Measurements from ENCODE around the gene CDH6.

Gene CDH6

DNA sequence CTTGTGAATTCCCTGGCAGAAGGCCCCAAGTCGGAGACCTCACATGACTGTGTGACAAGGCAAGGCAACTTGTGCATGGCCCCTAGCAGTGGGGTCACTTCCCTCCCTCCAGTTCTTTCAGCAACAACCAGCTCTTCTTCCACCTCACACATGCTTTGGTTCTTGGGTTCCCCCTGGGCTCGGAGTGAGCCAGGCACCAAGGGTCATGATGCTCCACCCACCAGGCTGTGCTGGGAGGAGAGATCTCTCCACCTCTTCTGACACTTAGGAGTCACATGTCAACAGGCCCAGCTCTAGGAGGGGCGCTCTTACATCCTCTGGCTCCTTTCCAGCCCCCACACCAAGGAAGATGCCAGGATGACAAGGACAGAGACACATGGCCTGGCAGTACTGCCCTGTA is 56.7 kb downstream of the CDH6 start:
- no peak for DNase-seq (ENCODE audit: low read depth in 2 of 2)

DNA sequence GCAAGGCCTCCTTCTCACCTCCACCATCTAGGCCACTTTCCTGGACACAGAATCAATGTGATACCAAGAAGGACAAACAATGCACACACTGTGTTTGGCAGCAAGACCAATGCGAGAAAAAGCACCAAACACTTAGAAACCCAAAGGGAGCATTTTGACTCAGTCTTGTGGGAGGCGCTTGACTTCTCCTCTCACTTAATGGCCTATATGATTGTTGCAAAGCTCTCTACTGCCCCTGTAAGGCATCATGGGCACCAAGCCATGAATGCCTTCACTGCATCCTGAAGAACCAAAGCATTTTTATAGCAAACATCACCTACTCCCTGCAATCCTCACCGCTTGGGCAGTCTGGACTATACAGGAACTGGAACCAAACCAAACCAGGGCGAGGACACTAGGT is 57.5 kb downstream of the CDH6 start:
- no peak for DNase-seq (ENCODE audit: low read depth in 2 of 2)

DNA sequence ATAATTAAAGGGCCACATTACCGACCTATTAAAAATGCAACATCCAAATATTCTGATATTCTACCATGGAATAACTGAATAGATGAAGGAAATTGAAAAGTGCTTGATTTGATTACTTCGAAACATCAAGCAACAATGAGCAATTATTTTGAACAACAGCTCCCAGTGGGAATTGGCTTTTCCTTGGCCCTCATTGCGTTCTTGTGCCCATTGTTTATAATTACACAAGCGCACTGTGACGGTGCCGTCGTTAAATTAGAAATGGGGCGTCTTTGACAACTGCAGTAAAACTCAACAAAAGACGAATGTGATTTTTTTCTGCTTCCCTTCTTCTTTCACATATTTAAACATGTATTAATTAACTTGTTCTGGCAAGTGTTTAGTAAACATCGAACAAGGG is 61.6 kb downstream of the CDH6 start:
- no peak for DNase-seq (ENCODE audit: low read depth in 2 of 2)

DNA sequence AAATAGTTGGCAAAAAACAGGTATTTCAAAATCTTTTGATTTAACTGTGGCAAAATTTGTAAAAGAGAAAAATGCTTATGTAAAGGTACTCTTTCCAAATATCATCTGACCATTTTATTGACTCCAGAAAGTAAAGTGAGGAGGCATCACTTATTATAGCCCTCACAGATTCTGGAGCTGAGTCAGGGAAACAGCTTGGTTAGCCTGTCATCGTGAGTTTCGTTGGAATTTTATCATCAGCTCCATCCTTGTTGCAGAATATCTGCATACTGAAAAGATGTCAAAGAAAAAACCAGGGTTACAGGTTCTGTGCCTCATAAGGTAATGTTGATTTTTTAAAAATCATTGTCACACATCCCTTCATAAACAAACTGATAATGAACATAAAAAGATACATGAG is 74.8 kb downstream of the CDH6 start:
- no peak for DNase-seq (ENCODE audit: low read depth in 2 of 2)

DNA sequence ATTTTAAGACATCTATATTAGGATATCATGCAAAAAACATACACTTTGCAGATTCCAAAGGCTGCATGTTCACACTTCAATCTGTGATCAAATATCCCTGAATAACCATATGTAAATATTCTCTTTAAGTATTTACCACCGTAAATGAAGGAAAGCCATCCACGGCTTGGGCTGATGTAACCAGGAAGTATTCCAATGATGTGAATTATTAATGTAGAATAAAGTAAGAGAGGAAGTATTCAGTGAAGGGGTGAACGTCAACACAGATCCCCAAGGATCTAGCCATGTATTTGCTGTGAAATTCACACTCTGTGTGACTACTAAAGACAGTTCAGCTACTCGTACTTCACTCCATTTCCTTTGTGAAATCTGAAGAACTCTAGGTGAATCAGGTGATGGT is 75.2 kb downstream of the CDH6 start:
- no peak for DNase-seq (ENCODE audit: low read depth in 2 of 2)

DNA sequence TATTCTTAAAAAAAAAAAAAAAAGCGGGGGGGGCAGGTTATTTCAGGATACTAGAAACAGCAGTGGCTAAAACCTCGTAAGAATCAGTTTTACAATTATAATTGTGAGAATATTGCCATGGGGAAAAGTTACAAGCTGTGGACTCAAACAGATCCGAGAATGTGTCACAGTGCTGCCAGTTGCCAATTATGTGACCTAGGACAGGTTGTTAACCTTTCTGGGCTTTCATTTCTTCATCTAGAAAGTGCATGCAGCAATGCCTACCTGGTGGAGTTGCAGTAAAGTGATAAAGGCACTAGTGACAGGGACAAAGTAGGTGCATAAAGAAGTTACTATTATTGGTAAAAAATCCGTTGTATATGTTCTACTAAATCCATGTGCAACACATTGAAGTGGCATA is 75.8 kb downstream of the CDH6 start:
- no peak for DNase-seq (ENCODE audit: low read depth in 2 of 2)

DNA sequence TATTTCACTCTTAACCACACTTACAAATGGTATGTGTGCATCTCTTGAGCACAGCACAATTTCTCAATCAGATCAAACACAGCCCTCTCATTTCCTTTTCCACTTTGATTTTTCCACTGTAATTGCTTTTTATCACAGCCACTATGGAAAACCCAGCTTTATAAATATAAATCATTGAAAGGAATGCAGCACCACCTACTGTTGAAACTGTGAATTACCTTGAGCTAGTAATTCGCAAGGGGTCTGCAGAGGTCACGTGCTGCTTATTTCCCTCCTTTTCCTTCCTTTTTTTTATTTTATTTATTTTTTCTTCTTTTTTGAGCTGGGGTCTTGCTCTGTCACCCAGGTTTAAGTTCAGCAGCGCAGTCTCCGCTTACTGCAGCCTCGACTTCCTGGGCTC is 76.9 kb downstream of the CDH6 start:
- DNase-seq (ENCODE audit: low read depth in 2 of 2), result no peak

DNA sequence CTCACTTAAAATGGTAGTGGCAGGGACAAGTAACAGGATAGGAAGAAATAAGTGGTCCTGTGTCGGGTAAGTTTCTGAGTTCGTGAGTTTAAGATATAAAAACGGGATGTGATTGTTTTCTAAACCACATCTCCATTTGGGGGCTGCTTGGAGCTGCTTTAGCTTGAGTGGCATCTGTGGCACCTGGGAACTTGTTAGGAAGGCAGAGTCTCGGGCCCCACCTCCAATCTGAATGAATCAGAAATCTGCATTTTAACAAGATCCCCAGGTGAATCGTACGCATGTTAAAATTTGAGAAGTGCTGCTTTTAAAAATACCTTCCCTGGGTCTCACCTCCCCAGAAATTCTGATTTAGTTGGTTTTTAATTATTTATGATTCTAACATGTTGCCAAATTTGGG is 78.1 kb downstream of the CDH6 start:
- DNase-seq (ENCODE audit: low read depth in 2 of 2), result no peak

DNA sequence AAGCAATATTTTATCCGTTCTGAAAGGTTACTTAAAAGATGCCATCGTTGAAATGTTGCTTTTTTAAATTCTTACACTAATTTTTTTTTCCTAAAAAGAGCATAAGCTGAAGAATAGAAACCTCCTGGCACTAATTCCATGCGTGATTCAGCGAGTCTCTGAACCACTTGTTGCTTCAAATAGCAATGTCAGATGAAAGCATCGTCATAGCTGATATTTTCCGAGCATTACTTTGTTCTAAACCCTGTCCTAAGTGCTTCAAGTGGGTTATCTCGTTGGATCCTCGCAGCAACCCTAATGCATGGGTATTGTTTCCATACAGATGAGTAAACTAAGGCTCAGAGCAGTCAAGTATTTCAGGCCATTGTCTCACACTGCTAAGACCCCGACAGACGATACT is 79.7 kb downstream of the CDH6 start:
- no peak for DNase-seq (ENCODE audit: low read depth in 2 of 2)

DNA sequence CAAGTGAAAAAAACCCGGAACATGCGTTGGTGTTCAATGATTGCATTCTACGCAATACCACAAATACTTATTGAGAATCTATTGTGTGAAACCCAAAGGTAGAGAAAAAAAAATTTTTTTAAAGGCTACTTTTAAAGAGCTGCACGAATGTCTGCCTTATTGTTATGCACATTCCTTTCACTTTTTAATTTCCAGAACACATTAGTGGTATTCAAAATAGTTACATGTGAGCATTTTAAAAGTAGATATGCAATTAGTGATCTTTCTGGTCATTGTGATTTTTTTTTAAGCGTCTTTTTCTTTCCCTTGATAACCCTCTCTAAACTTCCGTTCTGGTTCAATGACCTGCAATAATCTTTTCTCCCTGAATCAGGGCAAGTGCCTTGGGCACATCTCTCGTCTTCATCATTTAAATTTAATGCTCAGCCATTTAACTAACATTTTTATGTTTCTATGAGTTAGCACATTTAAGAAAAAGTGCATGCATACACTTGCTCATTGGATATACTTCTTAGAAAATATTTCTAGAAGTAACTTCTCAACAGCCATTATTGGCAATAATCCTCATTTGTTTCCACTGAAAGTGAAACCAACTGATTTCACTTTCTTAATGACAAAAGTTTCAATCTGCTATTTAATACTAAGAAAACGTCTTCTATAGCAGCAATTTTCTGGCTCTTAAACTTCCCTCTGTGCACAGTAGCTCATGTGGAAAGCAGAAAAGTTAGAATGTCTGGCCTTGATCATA is 80.3 kb downstream of the CDH6 start:
- DNase-seq (ENCODE audit: low read depth in 2 of 2), result no peak

DNA sequence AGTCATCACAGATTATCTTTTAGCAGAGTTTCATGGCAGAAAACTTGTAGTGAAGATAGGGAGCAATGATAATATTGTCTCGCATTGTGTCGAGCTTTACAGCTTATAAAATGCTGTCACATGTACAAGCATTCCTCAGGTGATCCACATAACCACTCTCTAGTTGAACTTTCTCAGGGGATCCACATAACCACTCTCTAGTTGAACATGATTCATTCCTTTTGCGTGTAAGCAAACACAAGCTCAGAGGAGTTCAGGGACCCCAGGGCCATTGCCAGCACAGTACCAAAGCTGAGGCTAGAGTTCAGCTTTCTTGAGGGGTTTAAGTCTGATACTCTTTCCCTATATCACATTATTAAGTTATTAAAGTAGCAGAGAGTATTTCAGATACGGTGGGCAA is 86.7 kb downstream of the CDH6 start:
- no peak for DNase-seq (ENCODE audit: low read depth in 2 of 2)

DNA sequence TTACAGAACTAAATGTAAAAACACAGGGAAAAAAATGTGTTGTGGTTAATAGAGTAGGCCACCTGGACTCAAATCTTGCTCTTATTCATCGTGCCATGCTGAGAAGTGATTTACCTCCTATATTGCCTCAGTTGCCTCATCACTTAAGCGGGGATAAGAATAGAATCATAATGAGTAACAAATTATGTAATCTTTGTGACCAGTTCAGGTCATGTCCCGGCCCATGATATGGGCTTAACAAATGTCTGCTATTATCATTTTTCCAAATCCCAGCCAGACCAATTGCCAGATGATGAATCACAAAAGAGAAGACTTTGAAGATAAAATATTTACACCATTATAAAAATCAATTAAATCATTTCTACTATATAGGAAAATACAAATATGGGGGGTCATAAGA is 89.8 kb downstream of the CDH6 start:
- no peak for DNase-seq (ENCODE audit: low read depth in 2 of 2)

DNA sequence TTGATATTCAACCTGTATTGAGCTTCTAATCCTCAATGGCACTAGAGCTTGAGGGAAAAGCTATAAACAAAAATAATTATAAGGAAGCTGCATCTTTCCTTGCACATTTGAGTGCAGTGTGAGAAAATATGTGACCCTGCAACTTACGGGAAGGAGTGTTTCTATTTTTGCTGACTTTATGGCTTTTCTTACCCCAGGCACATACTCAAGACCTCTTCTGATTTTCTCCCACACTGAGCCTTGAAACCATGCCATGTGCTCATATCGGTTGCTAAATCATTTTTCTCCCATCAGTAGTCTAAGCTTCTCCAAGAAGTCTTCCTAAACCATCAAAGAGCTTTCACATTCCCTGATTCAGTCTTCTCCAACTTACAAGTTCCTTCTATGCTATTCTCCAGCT is 91.5 kb downstream of the CDH6 start:
- DNase-seq (ENCODE audit: low read depth in 2 of 2), result no peak

DNA sequence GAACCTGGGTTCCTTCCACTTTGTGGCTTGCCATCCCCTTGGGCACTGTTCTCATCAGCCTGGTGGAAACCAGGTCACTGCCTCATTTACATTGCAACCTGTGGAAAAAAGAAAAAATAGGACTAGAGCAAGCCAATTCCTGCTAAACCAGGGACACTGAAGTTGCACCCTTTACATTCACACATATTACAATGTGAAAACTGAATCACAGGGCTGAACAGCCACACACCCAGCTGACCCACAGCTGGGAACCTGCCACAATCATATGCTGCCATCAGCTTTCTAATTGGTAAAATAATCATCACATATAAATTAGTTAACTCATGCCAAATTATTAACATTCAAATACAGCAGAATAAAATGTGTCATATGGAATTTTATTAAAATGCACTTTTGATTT is 94.5 kb downstream of the CDH6 start:
- DNase-seq (ENCODE audit: low read depth in 2 of 2), result no peak

DNA sequence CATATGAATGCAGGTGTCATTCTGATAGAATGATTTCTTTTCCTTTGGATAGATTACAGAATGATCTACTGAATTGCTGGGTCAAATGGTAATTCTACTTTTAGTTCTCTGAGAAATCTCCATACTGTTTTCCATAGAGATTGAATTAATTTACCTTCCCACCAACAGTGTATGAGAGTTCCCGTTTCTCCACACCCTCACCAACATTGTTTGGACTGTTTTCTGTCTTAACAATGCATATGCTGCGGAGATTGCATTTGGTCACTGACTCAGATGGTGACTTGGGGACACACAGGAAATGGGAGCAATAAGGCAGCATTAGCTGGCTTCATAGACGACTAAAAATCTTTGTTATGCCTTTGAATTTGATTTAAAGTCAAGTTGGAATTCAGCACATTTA is 95.9 kb downstream of the CDH6 start:
- DNase-seq (ENCODE audit: low read depth in 2 of 2), result no peak

DNA sequence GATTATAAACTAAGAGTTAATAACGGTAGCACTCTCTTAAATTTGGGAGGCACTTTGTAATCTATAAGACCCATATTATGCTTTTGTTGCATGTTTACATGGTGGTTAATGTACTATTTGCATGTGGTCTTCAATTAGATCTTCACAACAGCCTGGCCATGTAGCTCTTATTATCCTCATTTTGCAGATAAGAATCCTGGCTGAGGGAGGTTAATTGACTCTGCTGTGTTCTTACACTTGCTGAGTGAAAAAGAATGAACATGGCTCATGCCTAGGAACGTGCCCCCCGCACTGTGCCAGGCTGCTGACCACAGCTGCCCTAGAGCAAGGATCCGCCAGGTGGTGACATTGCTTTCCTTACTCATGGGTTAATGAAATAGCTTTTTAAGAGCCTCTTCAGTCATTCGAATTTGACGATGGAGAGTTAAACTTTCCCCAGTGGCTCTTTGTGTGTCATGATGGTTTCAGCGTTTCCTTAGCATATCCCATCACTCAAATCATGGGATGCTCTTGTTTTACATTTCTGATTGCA is 97.9 kb downstream of the CDH6 start:
- DNase-seq (ENCODE audit: low read depth in 2 of 2), result no peak

DNA sequence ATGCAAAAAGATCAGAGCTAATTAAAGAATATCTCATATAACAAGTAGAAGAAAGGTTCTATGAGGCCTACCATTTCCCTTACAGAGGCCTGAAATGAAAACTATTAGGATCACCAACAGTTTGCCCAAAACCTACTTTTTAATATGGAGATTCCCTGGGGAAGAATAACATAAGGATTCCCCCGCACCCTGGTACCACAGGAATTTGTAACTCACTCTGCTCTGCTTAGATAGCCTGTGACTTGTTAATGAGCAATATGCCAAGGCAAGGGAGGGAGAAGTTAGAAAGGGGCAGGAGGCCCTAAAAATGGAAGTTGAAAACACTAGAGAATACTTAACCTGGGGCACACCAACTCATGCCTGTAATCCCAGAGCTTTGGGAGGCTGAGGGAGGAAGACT is 107.0 kb downstream of the CDH6 start:
- DNase-seq (ENCODE audit: low read depth in 2 of 2), result no peak

DNA sequence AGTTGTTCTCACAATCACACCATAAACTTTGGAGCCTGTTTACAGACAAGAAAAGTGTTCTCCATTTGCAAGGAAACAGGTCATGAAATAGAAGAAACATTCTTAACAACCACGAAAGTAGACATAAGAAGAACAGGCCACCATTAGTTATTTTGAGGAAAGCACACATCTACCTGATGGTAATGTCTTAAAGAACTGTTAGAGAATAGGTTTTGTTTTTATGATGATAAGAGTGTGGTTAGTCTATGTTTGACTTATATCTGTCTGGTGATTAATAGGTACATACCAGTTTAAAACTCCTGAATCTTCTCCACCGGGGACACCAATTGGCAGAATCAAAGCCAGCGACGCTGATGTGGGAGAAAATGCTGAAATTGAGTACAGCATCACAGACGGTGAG is 108.3 kb downstream of the CDH6 start:
- no peak for DNase-seq (ENCODE audit: low read depth in 2 of 2)

DNA sequence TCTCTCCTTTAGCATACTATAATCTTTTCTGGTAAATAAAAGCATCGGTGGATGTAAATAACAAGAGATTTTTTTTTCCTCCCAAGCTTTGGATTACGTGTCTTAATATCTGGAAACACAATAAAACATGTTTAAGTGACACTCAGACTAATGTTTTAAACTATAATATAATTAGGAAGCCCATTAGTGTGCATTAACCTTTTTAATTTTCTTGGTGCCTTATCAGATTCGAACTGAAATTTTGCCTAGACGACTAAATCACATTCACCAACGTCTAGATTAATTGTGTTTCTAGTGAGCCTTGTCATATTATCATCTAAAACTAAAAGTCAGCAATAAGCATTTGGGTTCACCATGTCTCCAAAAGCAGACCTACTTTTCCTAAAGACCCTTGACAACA is 110.2 kb downstream of the CDH6 start:
- no peak for DNase-seq (ENCODE audit: low read depth in 2 of 2)

DNA sequence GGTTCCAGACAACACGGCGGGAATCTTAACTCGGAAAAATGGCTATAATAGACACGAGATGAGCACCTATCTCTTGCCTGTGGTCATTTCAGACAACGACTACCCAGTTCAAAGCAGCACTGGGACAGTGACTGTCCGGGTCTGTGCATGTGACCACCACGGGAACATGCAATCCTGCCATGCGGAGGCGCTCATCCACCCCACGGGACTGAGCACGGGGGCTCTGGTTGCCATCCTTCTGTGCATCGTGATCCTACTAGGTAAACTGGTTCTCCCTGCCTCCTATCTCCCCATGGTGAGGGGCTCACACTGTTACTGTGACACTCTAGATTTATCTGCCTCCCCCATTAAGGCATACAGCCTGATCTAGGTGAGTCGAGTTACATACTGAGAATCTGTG is 124.2 kb downstream of the CDH6 start:
- DNase-seq (ENCODE audit: low read depth in 2 of 2), result no peak

DNA sequence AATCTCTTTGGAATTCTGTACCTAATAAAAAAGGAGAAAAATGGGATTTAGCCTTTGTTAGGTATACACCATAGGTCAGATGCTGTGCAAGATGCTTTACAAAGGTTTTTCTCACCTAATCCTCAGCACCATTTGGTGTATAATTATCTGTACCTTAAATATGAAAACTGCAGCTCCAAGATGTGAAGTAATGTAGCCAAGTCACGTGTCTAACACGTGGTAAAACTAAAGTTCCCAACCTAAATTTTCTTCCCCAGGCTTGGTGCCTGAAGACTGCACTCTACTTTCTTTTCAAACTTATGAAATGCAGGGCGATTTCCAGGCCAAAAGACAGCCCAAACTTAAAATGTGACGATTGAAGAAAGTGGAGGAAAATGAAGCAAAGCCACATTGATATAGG is 125.8 kb downstream of the CDH6 start:
- DNase-seq (ENCODE audit: low read depth in 2 of 2), result no peak

DNA sequence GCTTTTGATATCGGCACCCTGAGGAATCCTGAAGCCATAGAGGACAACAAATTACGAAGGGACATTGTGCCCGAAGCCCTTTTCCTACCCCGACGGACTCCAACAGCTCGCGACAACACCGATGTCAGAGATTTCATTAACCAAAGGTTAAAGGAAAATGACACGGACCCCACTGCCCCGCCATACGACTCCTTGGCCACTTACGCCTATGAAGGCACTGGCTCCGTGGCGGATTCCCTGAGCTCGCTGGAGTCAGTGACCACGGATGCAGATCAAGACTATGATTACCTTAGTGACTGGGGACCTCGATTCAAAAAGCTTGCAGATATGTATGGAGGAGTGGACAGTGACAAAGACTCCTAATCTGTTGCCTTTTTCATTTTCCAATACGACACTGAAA is 129.5 kb downstream of the CDH6 start:
- DNase-seq (ENCODE audit: low read depth in 2 of 2), result no peak

DNA sequence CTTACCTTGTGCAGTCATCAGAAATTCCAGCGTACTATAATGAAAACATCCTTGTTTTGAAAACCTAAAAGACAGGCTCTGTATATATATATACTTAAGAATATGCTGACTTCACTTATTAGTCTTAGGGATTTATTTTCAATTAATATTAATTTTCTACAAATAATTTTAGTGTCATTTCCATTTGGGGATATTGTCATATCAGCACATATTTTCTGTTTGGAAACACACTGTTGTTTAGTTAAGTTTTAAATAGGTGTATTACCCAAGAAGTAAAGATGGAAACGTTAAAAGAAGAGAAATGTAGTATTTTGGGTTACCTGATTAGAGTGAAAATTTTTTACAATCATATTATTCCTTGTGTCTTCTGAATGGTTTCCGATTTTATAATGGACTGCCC is 131.4 kb downstream of the CDH6 start:
- DNase-seq (ENCODE audit: low read depth in 2 of 2), result no peak

DNA sequence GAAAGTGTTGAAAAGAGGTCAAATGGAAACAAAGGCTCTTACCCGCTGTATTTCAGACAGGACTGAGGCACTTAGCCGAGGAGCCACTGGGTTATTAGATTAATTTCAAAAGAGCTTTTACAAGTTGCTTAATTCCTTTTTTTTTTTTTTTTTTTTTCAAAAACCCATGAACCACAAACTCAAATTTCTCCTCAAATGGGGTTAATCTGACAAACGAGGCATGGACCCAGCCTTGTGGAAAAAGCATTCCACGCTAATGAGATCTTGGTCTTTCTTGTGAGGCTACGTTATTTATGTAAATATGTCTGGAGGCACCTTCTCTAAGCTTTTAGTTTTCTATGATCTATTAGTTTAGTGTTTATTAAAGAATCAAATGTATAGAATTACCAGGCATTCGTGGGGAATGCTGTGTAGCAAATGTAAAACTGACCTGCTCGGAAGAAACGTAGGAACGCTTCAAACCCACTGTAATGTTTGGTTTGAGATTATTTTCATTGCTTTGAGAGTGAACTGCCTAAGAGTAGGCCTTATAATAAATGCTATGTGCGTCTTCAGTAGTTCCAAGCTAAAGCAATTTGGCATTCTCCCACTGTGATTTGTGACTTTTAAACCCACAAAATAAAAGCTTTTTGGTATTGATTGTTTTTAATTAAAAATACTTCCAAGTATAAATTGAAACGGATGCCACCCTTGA is 134.7 kb downstream of the CDH6 start:
- no peak for DNase-seq (ENCODE audit: low read depth in 2 of 2)
